Measurements from ENCODE around the gene SORL1.
"Not testable (repeated sequence)": the region's sequence is repeated elsewhere in the genome, so short reads cannot be mapped to it uniquely, and the experiment has no call there.

SORL1 gene

DNA sequence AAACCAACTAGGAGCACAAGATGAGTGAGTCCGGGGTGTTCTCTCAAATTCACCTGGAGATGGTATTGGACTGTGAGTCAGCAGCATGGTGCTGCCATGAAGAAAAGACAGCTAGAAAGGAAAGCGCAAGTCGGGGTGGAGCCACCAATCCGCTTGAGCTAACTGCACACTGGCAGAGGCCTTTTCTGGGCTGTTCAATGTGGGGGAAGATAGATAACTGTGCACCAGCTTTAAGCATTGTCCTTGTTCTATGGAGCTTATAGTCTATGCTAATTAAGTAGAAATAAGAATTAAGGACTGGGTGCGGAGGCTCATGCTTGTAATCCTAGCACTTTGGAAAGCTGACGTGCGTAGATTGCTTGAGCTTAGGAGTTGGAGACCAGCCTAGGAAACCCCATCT is 22.6 kb downstream of the SORL1 start:
- no peak for DNase-seq

DNA sequence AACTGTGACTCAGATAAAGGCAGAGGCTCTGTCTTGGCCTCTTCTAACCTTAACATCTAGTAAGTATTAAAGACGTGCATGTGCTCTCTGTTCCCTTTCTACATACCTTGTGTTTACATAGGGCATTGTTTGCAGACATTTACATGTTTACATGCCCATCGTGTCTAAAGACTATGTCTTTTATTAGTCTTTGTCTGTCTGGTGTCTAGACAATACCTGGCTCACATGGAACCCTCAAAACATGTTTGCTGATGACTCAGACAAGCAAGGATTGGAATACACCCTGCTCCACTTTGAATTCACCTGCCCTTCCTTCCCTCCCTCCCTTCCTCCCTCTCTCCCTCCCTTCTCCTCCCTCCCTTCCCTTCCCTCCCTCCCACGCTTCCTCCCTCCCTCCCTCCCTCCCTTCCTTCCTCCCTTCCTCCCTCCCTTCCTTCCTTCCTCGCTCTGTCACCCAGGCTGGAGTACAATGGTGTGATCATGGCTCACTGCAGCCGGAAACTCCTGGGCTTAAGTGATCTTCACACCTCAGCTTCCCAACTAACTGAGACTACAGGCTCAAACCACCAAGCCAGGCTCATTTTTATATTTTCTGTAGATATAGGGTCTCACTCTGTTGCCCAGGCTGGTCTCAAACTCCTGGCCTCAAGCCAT is 24.4 kb downstream of the SORL1 start:
- DNase-seq: no peak

DNA sequence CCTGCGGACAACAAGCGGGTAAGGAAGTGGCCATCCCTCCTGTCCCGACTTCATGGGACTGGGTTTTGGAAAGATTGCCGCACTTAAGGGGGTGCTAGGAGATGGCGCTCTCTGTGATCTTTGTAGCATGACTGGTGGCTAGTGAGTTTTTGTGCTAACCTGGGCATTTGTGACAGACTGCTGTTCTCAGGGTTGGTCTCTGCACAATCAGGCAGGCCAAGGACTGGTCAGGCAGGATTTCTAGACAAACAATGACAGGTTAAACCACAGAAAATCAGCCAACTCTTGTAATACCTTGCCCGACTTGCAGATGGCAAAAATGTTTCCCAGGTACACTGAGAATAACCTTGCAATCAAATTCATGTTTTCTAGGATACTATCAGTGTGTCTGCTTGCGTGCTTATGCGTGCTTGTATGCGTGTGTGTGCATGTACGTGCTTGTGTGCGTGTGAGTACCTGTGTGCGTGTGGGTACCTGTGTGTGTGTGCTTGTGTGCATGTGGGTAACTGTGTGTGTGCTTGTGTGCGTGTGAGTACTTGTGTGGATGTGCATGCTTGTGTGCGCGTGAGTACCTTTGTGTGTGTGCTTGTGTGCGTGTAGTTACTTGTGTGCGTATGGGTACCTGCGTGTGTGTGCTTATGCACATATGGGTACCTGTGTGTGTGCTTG is 26.2 kb downstream of the SORL1 start:
- no peak for DNase-seq

DNA sequence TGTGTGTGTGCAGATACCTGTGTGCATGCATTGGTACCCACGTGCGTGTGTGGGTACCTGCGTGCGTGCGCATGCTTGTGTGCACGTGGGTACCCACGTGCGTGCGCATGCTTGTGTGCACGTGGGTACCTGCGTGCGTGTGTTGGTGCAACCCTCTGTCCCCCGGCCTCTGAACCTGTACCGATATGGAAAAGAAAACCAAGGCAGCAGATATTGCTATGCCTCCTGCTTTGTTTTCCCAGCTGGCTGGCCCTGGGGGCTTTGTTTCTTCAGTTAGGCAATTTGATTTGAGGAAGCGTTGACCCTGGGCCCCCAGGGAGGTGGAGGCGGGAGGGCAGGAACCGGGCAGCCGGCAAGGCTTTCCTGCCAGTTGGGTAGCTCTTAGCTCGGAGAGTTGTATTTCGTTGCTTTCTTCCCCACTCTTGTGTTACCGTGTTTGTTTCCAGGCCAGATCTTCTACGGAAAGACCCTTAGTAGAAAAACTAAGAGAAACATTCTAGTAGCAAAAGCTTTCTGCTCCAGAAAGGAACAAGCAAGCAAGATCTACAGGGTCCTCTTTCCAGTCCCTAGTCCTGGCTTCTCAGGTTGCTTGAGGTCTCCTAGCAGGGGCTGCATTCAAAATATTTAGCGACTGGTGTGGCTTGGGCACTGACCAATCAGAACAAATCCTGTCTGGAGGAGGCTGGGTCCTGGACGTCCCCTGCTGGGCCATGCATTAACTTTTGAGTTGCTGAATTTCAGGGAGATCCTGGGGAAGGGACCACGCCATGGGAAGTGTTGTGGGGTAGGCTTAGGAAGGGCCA is 27.0 kb downstream of the SORL1 start:
- DNase-seq: no peak

DNA sequence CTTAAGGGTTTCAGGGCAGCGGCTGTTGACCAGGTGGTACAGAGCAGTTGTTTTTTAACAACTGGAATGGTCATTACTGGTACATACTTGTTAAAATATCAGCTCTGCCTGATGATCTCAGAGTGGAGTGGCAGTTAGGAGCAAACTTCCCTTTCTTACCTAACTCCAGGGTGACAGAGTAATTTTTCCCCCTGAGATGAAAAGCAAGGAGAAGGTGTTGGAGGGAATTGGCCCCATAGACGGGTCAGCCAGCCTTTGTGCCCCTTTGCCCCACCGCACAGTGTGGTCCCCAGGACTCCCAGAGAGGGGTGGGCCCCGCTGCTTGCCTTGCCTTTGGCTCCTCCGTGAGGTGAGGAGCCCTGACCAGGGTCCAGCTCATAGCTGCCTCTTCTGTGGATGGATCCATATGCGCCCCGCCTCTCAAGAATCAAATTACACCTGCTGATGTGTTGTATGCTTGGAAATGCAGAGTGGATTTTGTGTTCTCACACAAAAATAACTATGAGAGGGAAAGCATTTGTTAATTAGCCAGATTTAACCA is 27.7 kb downstream of the SORL1 start:
- no peak for DNase-seq

DNA sequence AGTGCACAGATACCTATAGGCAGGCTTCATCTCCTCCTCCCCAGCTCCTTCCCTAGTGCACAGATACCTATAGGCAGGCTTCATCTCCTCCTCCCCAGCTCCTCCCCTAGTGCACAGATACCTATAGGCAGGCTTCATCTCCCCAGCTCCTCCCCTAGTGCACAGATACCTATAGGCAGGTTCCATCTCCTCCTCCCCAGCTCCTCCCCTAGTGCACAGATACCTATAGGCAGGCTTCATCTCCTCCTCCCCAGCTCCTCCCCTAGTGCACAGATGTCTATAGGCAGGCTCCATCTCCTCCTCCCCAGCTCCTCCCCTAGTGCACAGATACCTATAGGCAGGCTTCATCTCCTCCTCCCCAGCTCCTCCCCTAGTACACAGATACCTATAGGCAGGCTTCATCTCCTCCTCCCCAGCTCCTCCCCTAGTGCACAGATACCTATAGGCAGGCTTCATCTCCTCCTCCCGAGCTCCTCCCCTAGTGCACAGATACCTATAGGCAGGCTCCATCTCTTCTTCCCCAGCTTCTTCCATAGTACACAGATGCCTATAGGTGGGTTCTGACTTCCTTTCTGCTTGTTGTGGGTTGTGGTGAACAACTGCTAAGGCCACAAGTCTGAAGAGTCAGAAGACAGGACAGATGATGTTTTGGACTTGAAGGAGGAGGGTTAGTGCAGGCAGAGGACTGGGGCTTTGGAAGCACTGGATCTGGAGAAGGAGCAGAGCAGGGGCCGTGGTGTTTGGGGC is 29.5 kb downstream of the SORL1 start:
- DNase-seq: not testable (repeated sequence)

GRCh38 chr11:121482231-121483129 is 30.4 kb downstream of the SORL1 start:
- DNase-seq: no peak

DNA sequence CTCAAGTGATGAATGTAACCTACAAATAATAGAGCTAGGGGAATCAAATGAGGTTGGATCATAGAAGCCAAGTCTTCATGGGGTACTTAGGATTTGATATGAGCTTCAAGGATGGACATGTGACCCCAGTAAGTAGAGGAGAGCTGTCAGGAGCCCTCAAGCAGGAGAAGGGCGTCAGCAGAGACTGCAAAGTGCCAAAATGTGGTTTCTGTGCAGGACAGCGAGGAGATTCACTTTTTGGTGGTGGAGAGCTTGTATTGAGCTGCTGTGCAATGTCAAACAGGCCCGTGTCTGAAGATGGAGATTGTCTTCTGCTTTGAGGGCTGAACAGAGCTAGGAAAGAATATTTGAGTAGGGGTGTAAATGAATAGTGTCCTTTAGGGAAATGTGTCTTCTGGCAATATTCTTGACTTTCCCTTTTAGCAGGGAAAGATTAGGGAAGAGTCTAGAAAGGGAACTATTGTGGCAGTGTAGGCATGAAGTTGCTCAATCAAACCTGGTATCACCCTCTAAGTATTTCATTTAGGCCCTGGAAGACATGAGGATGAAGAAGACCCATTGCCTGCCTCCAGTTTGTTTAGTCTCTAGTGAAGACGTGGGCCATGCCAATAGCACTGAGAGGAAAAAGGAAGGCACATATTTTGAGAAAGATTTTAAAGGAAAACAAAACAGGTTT is 31.8 kb downstream of the SORL1 start:
- no peak for DNase-seq

DNA sequence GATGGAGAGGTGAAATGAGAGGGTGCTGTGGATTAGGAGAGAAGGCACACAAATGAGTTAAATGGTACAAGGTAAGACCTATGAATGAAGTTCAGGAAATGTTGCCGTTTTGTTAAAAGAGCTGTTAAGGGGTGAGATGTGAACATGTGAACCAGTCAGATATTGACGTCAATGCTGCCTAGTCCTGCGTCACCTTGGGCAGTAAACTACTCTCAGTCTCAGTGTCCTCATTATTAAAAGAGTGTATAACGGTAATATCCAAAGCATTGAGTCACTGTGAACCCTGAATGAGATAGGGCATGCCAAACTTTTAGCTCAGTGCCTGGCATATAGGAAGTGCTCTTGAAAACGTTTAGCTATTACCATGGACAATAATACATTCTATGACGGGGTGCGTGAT is 33.1 kb downstream of the SORL1 start:
- no peak for DNase-seq

- DNase-seq: no peak
These were observed 33.9 kb downstream of the SORL1 start for GRCh38 chr11:121486054-121486453.

- DNase-seq: no peak
These were observed 35.1 kb downstream of the SORL1 start for GRCh38 chr11:121487191-121487590.

DNA sequence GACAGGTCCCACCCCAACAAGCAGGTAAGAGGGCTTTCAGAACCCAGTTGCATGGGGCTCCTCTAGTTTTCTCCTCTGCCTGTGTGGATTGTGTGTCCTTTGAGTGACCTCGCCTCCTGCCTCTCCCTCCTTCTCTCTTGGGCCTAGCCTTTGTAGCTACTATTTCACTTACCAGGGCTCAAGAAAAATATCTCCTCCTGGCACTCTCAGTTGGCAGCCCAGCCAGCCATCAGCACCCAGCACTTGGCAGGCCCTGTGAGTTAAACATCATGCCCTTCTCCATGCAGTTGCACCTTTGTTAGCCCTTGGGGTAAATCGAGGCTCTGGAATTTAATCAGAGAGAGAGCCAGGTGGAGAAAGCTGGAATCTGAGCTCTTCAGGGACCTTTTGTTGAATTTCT is 36.1 kb downstream of the SORL1 start:
- no peak for DNase-seq

DNA sequence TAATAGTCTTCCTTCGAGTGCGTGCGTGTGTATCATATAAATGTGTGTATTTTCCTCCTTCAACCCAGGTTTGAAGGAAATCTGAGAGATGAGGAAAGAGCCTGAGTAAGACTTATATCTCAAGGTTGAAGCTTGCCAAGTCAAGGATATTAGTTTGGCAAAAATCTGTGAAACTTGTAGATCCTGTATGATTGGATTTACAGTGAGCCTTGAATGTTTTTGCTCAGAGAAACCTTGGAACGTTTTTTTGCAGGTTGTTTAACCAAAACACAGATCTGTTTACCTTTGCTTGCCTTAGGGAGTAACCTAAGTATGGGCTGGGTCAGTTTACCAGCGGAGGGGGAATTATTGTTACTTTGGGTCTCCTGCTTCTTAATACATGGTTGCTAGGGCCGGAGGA is 36.5 kb downstream of the SORL1 start:
- DNase-seq: no peak

DNA sequence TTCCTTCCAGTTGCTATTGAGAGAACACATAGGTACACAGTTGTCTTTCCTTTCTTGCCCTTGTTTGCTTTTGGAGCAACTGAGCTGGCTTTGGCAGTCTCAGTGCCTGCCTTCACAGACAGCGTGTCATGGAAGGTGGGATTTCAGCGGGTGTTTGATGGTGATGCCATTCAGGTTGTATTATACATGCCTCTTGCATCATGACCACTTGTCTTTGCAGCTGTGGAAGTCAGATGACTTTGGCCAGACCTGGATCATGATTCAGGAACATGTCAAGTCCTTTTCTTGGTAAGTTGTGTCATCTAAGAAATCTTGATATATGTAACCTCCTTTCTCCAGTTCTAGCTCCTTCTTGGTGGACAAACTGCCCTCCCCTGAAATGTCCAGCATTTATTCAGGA is 37.7 kb downstream of the SORL1 start:
- DNase-seq: no peak

- no peak for DNase-seq
These were observed 42.4 kb downstream of the SORL1 start for GRCh38 chr11:121494355-121495099.

DNA sequence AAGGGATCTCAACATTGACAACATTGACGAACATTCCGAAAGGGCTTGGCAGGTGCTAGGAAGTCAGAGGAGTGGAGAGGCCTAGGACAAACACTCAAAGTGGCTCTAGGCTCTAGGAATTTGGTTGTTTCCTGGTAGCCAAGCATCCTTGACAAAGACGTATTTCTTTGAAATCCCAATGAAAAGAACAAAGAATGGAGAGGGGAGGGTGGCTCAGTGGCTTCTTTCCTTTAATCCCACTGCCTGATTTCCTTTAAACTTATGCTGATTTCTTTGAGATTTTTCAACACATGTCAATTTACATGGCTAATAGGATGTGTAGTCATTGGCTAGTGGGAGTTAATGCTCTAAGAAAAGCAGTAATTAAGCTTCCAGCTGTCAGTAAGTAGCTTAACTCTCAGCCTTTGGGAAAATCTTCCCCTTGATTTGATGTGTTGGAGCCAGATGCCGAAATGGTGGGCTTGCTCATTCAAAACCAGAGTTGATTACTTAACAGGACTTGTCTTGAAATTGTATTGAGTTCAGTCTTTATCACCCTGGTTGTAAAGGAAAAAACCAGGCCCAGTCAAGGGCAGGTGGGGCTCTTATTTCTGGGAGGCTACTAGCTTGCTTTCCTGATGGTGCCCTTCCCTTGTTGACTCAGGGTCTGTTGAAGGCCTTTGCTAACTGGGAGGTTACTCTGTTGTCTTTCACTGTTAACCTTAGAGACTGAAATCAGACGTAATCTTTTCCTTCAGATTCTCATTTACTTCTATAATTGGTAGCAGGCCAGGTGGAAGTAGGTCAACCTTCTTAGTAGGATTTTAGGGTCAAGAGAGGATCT is 45.3 kb downstream of the SORL1 start:
- DNase-seq: no peak

- no peak for DNase-seq
These were observed 47.3 kb downstream of the SORL1 start for GRCh38 chr11:121499405-121499804.

- no peak for DNase-seq
These were observed 48.2 kb downstream of the SORL1 start for GRCh38 chr11:121500275-121500674.

- no peak for DNase-seq
These were observed 48.6 kb downstream of the SORL1 start for GRCh38 chr11:121500717-121501116.

- no peak for DNase-seq
These were observed 50.9 kb downstream of the SORL1 start for GRCh38 chr11:121503051-121503450.

Measured in GOT3 (cell line).